ENCODE measurements around the gene TYW5.

The TYW5 gene

GRCh38 chr2:199951023-199951422 lies 4.3 kb downstream of the TYW5 start:
- TF ChIP-seq, protein P1, sequence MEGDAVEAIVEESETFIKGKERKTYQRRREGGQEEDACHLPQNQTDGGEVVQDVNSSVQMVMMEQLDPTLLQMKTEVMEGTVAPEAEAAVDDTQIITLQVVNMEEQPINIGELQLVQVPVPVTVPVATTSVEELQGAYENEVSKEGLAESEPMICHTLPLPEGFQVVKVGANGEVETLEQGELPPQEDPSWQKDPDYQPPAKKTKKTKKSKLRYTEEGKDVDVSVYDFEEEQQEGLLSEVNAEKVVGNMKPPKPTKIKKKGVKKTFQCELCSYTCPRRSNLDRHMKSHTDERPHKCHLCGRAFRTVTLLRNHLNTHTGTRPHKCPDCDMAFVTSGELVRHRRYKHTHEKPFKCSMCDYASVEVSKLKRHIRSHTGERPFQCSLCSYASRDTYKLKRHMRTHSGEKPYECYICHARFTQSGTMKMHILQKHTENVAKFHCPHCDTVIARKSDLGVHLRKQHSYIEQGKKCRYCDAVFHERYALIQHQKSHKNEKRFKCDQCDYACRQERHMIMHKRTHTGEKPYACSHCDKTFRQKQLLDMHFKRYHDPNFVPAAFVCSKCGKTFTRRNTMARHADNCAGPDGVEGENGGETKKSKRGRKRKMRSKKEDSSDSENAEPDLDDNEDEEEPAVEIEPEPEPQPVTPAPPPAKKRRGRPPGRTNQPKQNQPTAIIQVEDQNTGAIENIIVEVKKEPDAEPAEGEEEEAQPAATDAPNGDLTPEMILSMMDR (IDR thresholded peaks at IDR 0.05) = no peak

DNA sequence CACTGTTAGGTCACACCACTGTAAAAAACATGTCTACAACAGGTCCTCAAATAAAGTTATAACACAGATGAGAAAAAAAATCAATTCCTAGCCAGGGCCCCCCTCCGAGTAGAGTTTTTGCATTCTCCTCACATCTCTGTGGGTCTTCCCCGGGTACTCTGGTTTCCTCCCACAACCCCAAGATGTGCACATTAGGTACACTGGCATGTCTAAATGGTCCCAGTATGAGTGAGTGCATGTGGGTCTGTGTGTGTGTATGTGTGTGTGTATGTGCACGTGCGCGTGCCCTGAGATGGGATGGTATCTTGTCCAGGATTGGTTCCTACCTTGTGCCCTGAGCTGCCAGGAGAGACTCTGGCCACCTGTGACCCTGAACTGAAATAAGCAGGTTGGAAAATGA lies 4.9 kb downstream of the TYW5 start:
- TF ChIP-seq, protein P1 (IDR thresholded peaks at IDR 0.05) = no peak

- TF ChIP-seq, protein P1 (IDR thresholded peaks at IDR 0.05) = no peak
Measured at GRCh38 chr2:199946836-199947235, 8.5 kb downstream of the TYW5 start.

GRCh38 chr2:199946196-199946595 lies 9.1 kb downstream of the TYW5 start:
- TF ChIP-seq, protein P1 (IDR thresholded peaks at IDR 0.05) = no peak

DNA sequence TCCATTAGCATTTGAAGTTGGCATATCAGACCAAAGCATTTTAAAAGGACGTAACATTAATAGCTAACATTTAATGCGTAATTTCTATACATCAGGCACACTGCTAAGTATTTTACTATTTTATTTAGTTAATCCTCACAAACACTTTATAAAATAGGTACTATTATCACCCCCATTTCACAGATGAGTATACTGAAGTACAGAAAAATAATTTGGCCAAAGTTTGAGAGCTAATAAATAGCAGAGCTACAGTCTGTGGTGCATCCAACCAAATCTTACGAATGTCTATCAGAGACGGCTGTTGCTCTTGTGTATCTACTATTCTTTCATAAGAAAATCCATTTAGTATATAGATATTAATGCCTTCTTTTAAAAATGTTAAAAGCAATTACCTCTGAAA lies 11.9 kb downstream of the TYW5 start:
- TF ChIP-seq, protein P1 (IDR thresholded peaks at IDR 0.05) = no peak

DNA sequence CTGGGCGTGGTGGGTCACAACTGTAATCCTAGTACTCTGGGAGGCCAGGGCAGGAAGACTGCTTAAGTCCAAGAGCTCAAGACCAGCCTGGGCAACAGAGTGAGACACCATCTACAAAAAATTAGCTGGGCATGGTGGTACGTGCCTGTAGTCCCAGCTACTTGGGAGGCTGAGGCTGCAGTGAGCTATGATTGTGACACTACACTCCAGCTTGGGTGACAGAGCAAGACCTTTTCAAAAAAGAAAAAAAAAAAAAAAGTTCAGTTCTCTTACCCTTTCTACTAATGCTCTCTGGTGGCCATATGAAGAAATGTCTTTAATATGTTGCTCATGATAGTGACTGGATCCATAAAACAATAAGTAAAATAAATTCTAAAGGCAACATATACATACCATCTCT lies 14.9 kb downstream of the TYW5 start:
- TF ChIP-seq, protein P1 (IDR thresholded peaks at IDR 0.05) = peak; percentile 36; the same call in 1 of the 2 replicates

DNA sequence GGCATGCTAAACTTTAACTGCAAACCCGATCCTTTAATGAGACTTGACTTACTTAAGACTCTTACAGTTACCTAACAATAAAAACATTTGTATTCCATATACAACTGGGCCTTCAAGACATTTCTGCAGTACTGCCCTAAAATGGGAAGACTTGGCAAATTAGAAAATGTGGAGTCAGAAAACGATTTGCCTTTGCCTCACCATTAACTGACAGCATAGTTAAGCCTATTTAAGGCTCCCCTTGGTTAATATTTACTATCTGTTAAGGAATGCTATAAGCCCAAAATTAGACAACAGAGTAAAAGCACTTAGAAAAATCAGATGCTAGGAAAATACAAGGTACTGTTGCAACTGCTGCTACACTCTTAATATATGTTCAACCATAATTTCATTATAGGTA lies 18.7 kb downstream of the TYW5 start:
- TF ChIP-seq, protein P1 (IDR thresholded peaks at IDR 0.05) = no peak

DNA sequence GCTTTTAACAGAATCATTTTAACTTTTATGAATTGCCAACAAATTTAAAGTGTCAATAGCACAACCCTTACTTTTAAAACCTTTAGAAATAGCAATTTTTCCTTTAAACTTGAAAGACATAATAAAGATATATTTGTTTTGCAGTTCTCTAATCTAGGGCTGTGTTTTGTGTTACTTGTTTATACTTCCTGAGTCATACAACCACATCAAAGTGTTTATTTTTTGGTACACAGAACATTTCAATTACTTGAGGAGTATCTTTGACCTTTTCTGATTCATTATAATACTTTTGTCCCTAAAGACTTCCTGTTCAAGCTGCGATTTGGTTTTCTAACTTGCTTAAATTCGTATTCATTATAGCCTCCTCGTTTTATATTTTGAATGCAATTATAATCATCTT lies 21.8 kb downstream of the TYW5 start:
- TF ChIP-seq, protein P1 (IDR thresholded peaks at IDR 0.05) = no peak

All from LNCAP (cell line).